Gastroesophageal sphincter (tissue), 4 donors: ENCODE data around the gene DCDC1. TPM values are rescaled to one million over a fixed set of nuclear protein-coding genes. Genes with fewer than 3 reads are reported as not detected.

Experiments
- ATAC-seq: fragments of 150-250 bp; one replicate; pipeline ENCODE4 v1.9.1; 2016; ENCODE audit warnings: mild to moderate bottlenecking, moderate library complexity
- H3K27ac ChIP-seq, 4 donors: fragments of 200-600 bp; sonication (generic) in 3 of 4; 1 replicate in 3 of 4; 2 replicates in 1 of 4; pipeline ENCODE4 v1.5.1; 2016 to 2019
- H3K27me3 ChIP-seq: fragments of 200-600 bp; sonication (generic); one replicate; pipeline ENCODE4 v1.5.1; 2019
- H3K36me3 ChIP-seq, 2 donors: fragments of 200-600 bp; sonication (generic); one replicate each; pipeline ENCODE4 v1.5.1; 2019; ENCODE audit warnings: control low read depth in 1 of 2
- H3K4me1 ChIP-seq, 3 donors: fragments of 200-600 bp; sonication (generic); 1 replicate in 2 of 3; 2 replicates in 1 of 3; pipeline ENCODE4 v1.5.1; 2016 to 2019; ENCODE audit warnings: control low read depth in 2 of 3
- H3K4me3 ChIP-seq, 2 donors: fragments of 200-600 bp; sonication (generic); one replicate each; pipeline ENCODE4 v1.5.1; 2019; ENCODE audit warnings: mild to moderate bottlenecking in 1 of 2, moderate library complexity in 1 of 2
- H3K9me3 ChIP-seq, 3 donors: fragments of 200-600 bp; sonication (generic); one replicate each; pipeline ENCODE4 v1.5.1; 2017 to 2019; ENCODE audit warnings: control low read depth in 2 of 3
- CTCF ChIP-seq, 4 experiments: fragments of 200-600 bp in 2 of 4; fragments of 450-650 bp in 2 of 4; sonication (generic) in 1 of 4; IDR thresholded peaks; one replicate each; pipeline ENCODE4 v1.5.1; 2017 to 2019; ENCODE audit warnings: antibody characterized with exemption in 4 of 4, mild to moderate bottlenecking in 2 of 4, moderate library complexity in 2 of 4
- EP300 ChIP-seq: sonication (generic); formaldehyde crosslinking; IDR thresholded peaks from one replicate; pipeline ENCODE4 v1.6.1; 2017; ENCODE audit warnings: antibody characterized with exemption, mild to moderate bottlenecking
- POLR2A ChIP-seq, 2 donors: fragments of 450-650 bp; IDR thresholded peaks; one replicate each; pipeline ENCODE4 v1.6.1; 2017; ENCODE audit warnings: antibody characterized with exemption in 2 of 2, mild to moderate bottlenecking in 2 of 2, moderate library complexity in 1 of 2
- POLR2AphosphoS5 ChIP-seq: sonication (generic); formaldehyde crosslinking; IDR thresholded peaks from one replicate; pipeline ENCODE4 v1.6.1; 2017; ENCODE audit warnings: antibody characterized with exemption
- WGBS, 2 donors: methylation state at CpG; one replicate each; pipeline ENCODE4 v1.1.5; 2018; ENCODE audit warnings: low coverage in 1 of 2; 5-methylcytosine and 5-hydroxymethylcytosine counted together
- total RNA-seq, 4 donors: library from RNA; depleted of rRNA; stranded (reverse); fragments of >200 nt; gene quantifications; one replicate each; pipeline ENCODE4 v1.1.0, GENCODE V29; 2016

DCDC1 gene
- total RNA-seq, 4 donors from 2014 or later, result 0.13 to 0.35 TPM; not detected in 2

DNA sequence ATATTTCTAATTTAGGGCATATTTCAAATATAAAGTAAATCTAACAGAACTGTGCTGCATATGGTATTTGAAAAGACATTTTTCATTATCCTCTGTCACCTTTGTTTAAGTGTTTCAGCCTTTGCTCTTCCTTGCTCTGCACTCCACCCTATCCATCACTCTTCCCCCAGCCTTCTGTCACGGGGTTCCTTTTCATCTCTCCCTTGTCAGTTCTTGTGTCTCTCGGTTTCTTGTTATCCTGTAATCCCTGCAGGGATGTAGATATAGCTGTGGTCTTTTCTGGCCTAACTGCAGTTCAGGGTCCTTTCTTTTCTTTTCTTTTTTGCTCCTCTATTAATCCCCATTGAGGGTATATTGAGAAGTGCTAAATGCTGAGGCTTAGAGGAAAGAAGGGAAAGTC is 261.9 kb downstream of the DCDC1 start:
- 25 to 57% methylated on average over 2 of the region's 2 CpGs for WGBS, 2 donors
- Histone ChIP-seq H3K27me3 (no peaks in the 10 kb centered on the region), H3K36me3 (no peaks in the 10 kb centered on the region), H3K4me1 (no peaks in the 10 kb centered on the region), H3K27ac (no peak overlapping the region), H3K9me3 (no peaks in the 10 kb centered on the region), H3K4me3 (no peak overlapping the region)
- TF ChIP-seq CTCF (IDR thresholded peaks at IDR 0.05), result no peak
- no peak for TF ChIP-seq EP300
- no peak for TF ChIP-seq POLR2AphosphoS5
- no peak for TF ChIP-seq POLR2A (IDR thresholded peaks at IDR 0.05)
- ATAC-seq, result no peak

GRCh38 chr11:31106968-31107576 is 262.5 kb downstream of the DCDC1 start:
- H3K9me3 ChIP-seq, result no peaks in the 10 kb centered on the region
- H3K27ac ChIP-seq, result no peak overlapping the region
- H3K27me3 ChIP-seq, result no peaks in the 10 kb centered on the region
- WGBS, 2 donors, result 14 to 25% methylated on average over 3 to 5 of the region's 5 CpGs
- H3K36me3 ChIP-seq, result no peaks in the 10 kb centered on the region
- H3K4me1 ChIP-seq, result no peaks in the 10 kb centered on the region
- H3K4me3 ChIP-seq, result no peak overlapping the region
- ATAC-seq, result no peak
- TF ChIP-seq POLR2A (IDR thresholded peaks at IDR 0.05) (no peak), EP300 (no peak), POLR2AphosphoS5 (no peak), CTCF (IDR thresholded peaks at IDR 0.05) (peak in 2 of 4 experiments; percentile 28 to 55)

DNA sequence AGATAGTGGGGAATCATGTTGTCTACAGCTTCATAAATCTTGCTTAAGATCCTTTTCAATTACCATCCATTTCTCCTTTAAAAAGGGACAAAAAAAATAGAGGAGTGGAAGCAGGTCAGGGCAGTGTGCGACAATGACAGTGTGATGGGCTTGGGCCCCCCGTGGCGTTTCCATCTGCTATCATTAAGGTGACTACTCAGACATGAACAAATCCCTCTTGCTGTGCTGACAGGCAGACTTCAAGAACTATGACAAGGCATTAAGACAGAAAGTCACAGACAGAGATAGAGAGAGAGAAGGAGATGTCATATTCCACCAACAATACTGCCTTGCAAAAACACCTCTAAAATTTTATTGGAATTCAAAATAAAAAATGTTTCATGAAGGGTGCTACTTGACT is 263.2 kb downstream of the DCDC1 start:
- no peaks in the 10 kb centered on the region for H3K36me3 ChIP-seq
- no peaks in the 10 kb centered on the region for H3K9me3 ChIP-seq
- WGBS, 2 donors, result 35 to 43% methylated on average over 2 to 3 of the region's 3 CpGs
- H3K27me3 ChIP-seq, result no peaks in the 10 kb centered on the region
- no peaks in the 10 kb centered on the region for H3K4me1 ChIP-seq
- TF ChIP-seq POLR2AphosphoS5 (no peak), EP300 (no peak), CTCF (IDR thresholded peaks at IDR 0.05) (no peak), POLR2A (IDR thresholded peaks at IDR 0.05) (no peak)
- ATAC-seq, result no peak
- H3K27ac ChIP-seq, result no peak overlapping the region
- H3K4me3 ChIP-seq, result no peak overlapping the region

- WGBS, 2 donors, result 48 to 67% methylated on average over 5 of the region's 5 CpGs
- no peak for TF ChIP-seq CTCF (IDR thresholded peaks at IDR 0.05)
- ATAC-seq, result no peak
- Histone ChIP-seq H3K9me3 (no peaks in the 10 kb centered on the region), H3K27ac (no peak overlapping the region), H3K36me3 (no peaks in the 10 kb centered on the region), H3K4me3 (no peak overlapping the region), H3K4me1 (no peaks in the 10 kb centered on the region), H3K27me3 (no peaks in the 10 kb centered on the region)
Observed at GRCh38 chr11:31102875-31103274, 266.7 kb downstream of the DCDC1 start.

- no peaks in the 10 kb centered on the region for H3K27me3 ChIP-seq
- H3K4me1 ChIP-seq, result no peaks in the 10 kb centered on the region
- H3K27ac ChIP-seq, result no peak overlapping the region
- TF ChIP-seq CTCF (IDR thresholded peaks at IDR 0.05) (no peak), EP300 (no peak), POLR2A (IDR thresholded peaks at IDR 0.05) (no peak)
- H3K9me3 ChIP-seq, result no peaks in the 10 kb centered on the region
- H3K4me3 ChIP-seq, result no peak overlapping the region
- no peaks in the 10 kb centered on the region for H3K36me3 ChIP-seq
- ATAC-seq, result no peak
Observed at GRCh38 chr11:31102316-31102715, 267.2 kb downstream of the DCDC1 start.
